GM21447 (cell line): Measurements from ENCODE around the gene MEIOC.
A peak's percentile ranks its signal among the peaks of the same experiment; 100 is the strongest.
"Not testable (repeated sequence)": the region's sequence is repeated elsewhere in the genome, so short reads cannot be mapped to it uniquely, and the experiment has no call there.

Experiments
- ATAC-seq: cut with Tn5 transposase; IDR thresholded peaks from one replicate; pipeline ENCODE4 v1.9.1; 2021; ENCODE audit not compliant: unreplicated experiment

MEIOC gene

GRCh38 chr17:44646280-44646679, 10.0 kb upstream of the MEIOC start:
- no peak for ATAC-seq

DNA sequence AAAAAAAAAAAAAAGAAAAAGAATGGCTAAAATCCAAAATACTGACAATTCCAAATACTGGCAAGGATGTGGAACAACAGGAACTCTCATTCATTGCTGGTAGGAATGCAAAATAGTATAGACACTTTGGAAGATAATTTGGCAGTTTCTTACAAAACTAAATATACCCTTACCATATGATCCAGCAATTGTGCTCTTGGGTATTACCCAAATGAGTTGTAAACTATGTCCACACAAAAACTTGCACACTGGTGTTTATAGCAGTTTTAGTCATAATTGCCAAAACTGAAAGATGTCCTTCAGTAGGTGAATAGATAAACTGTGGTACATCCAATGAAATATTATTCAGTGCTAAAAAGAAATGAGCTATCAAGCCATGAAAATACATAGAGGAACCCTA, 8.5 kb upstream of the MEIOC start:
- no peak for ATAC-seq

- ATAC-seq, result no peak
These were observed 7.3 kb upstream of the MEIOC start for GRCh38 chr17:44648963-44649362.

- no peak for ATAC-seq
These were observed 5.0 kb upstream of the MEIOC start for GRCh38 chr17:44651228-44651627.

DNA sequence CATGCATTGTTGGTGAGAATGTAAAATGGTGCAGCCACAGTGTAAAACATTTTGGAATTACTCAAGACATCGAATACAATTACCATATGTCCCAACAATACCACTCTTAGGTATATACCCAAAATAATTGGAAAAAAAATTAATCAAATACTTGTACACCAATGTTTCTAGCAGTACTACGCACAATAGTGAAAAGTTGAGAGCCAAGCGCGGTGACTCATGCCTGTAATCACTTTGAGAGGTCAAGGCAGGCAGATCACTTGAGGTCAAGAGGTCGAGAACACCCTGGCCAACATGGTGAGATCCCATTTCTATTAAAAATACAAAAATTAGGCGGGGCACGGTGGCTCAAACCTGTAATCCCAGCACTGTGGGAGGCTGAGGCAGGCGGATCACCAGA, 3.5 kb upstream of the MEIOC start:
- no peak for ATAC-seq

DNA sequence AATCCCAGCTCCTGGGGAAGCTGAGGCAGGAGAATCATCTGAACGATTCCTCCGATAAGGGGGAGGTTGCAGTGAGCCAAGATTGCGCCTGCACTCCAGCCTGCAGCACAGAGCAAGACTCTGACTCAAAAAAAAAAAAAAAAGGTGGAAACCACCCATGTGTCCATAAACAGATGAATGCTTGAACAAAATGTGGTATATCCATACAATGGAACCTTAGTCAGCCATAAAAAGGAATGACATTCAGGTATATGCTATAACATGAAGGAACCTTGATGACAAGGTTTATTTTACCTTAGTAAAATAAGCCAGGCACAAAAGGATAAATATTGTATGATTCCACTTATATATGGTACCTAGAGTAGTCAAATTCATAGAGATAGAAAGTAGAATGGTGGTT, 2.9 kb upstream of the MEIOC start:
- no peak for ATAC-seq

GRCh38 chr17:44653954-44654353, 2.3 kb upstream of the MEIOC start:
- ATAC-seq, result no peak

- ATAC-seq, result no peak
These were observed 5.6 kb downstream of the MEIOC start for GRCh38 chr17:44661835-44662234.

GRCh38 chr17:44663095-44663494, 6.8 kb downstream of the MEIOC start:
- no peak for ATAC-seq

DNA sequence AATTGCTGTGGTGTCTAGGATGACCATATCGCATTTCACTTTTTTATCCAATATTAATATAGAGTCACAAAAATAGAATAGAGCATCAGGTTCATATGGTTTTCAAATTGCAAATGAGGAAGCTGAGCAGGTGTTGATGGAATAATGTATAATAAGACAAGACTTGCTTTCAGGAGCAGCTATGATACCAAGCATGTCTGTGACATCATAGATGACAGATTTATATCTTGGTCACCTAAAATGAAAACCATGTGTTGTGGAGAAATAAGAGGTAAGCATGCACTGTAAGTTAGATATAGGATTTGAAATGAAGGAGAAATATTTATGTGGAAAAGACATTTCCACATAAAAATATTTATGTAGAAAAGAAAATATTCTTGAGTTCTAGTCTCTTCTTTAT, 8.6 kb downstream of the MEIOC start:
- ATAC-seq, result no peak

GRCh38 chr17:44666006-44666405, 9.7 kb downstream of the MEIOC start:
- no peak for ATAC-seq

- no peak for ATAC-seq
These were observed 16.3 kb downstream of the MEIOC start for GRCh38 chr17:44672479-44673093.

DNA sequence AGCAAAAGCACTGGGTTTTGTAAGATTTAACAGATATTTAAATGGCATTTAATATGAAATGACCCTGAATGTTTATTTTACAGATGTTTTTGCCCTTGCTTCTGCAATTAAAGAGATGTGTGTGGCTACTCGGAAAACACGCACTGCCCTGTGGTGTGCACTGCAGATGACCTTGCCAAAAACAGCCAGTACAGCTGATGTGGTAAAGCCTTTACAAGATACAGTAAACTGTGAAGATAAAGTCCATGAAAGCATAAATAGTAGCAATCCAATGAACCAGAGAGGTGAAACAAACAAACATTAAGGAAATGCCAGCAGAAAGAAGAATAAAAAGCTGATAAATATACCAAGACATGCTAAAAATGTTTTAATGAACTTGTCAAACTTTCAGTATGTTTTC, 17.6 kb downstream of the MEIOC start:
- ATAC-seq, result no peak

DNA sequence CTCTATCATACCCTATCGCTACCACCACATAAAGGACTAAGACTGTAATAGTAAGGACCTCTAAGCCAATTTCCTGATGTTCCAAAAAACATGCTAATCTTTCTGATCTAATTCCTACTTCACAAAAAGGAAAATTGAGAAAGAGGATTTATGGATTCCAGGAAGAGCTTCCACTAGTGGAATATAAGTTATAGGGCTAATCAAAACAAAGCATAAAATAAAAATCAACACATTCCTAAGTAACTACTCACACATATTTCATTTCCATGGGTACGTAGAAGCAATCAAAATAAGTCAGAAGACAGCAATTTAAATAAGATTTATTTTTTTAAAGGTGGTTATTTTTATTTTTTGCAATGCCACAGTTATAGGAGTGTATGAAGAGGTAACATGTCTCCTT, 20.9 kb downstream of the MEIOC start:
- ATAC-seq, result no peak

DNA sequence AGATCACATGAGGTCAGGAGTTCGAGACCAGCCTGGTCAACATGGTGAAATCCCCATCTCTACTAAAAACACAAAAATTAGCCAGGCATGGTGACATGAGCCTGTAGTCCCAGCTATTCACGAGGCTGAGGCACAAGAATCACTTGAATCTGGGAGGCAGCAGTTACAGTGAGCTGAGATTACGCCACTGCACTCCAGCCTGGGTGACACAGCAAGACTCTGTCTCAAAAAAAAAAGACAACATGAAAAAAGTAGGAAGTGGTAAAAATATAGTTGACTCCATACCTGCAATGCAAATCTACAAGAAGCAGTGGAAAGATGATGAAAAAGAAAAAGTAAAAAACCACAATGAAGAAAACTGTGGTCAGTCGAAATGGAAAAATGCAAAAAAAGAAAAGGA, 27.0 kb downstream of the MEIOC start:
- ATAC-seq, result not testable (repeated sequence)

GRCh38 chr17:44687756-44688155, 31.5 kb downstream of the MEIOC start:
- ATAC-seq, result no peak

DNA sequence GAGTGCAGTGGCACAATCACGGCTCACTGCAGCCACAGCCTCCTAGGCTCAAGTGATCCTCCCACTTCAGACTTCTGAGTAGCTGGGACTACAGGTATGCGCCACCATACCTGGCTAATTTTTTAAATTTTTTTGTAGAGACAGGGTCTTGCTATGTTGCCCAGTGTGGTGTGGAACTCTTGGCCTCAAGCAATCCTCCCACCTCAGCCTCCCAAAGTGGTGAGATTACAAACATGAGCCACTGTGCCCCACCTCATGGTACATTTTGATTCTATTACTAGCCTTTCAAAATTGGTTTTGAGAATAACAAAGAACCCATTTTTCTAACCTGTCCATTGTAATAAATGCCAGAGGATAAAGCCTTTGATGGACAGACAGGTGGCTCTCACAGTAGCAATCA, 31.9 kb downstream of the MEIOC start:
- no peak for ATAC-seq

DNA sequence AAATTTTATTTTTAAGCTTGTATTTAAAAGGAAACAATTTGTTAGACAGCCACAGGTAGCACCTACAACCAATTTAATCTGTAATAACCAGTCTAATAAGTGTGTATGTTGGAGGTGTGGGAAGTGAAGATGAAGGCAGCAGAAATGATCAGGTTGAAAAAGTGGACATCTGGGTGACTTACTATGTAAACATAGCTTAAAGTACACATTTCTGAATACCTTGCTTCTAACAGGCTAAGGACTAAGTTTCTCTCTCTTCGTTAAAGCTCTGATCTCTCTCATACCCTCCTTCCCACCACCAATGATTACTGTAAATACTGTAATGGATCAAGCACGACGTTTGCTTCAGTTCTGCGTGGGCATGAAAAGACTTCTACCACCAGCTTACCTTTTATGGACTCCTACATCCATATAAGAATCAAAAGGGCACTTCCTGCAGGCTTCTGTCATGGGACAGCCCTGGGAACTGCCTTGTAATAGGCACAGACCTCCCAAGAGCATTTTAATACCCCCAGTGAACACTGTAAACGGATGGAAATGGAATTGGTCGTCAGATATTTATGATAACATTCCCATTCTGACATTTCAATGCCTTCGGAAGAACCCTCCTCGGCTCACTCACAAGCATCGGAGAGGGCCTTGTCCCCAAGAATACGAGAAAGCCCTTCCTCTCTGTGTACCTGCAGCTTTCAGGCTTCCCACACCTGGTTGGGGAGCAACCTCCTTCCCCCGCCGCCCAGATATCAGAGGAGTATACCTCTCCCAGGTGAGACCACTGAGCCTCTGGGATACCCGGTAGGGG, 32.6 kb downstream of the MEIOC start:
- ATAC-seq, result peak; percentile 13

DNA sequence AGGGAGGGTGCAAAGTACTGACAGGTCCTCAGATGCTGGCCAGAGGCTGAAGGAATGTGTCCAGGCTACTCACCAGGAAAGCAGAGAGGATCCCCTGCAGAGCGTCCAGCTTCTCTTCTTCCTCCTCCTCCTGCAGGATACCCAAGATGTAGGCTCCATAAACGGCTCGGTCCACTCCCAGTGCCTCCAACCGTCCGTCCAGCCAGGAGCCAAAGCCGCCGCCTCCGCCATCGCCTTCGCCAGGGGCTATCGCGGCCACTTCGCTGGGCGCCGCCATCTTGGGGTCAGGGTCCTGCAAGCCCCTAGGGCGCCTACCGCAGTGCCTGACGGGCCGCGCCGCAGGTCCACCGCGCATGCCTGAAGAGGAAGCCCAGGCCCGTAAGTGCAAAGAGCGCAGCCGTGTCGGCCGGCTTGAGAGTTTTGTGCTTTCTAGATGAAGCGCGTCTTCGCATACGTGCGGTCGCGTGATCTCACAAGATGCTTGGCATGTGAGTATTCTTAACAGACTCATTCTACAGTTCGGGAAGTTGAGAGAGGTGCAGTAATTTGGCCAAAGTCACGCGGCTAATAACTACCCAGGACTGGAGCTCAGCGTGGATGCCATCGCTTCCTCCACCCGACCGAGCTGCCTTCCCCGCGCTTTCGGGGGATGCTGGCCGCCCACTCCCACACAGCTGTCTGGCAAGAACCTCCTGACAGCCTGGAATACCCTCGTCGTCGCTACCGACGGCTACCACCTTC, 33.4 kb downstream of the MEIOC start, which contains the start of gene CCDC43:
Gene CCDC43, minus strand, starts transcription at position 300 of the 741 bp plus-strand sequence. Its CDS starts 23 bp downstream, at position 277.
- ATAC-seq, result peak; percentile 70

- ATAC-seq, result not testable (repeated sequence)
These were observed 34.6 kb downstream of the MEIOC start for GRCh38 chr17:44690746-44691306.

DNA sequence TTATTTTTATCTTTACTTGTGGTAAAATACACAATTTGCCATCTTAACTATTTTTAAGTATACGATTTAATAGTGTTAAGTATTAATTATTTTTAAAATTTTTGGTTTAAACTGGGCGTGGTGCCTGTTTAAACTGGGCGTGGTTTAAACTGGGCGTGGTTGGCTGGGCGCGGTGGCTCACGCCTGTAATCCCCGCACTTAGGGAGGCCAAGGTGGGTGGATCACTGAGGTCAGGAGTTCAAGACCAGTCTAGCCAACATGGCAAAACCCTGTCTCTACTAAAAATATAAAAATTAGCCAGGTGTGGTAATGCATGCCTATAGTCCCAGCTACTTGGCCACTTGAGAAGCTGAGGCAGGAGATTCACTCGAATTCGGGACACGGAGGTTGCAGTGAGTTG, 37.3 kb downstream of the MEIOC start:
- ATAC-seq, result no peak

DNA sequence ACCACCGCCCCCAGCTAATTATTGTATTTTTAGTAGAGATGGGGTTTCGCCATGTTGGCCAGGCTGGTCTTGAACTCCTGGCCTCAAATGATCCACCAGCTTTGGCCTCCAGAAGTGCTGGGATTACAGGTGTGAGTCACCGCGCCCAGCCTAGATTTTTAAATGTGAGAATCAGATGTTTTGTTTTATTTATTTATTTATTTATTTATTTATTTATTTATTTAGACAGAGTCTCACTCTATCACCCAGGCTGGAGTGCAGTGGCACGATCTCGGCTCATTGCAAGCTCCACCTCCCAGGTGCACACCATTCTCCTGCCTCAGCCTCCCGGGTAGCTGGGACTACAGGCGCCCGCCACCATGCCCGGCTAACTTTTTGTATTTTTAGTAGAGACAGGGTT, 44.0 kb downstream of the MEIOC start:
- not testable (repeated sequence) for ATAC-seq
